Left colon (tissue), 2 donors: ENCODE data around the gene HTD2. TPM values are rescaled to one million over a fixed set of nuclear protein-coding genes. Genes with fewer than 3 reads are reported as not detected.
A peak's percentile ranks its signal among the peaks of the same experiment; 100 is the strongest.
"Not testable (repeated sequence)": the region's sequence is repeated elsewhere in the genome, so short reads cannot be mapped to it uniquely, and the experiment has no call there.

Source experiments
- ATAC-seq: fragments of 200-7000 bp; cut with Tn5 transposase; one replicate; pipeline ENCODE4 v1.9.1; 2020; ENCODE audit warnings: mild to moderate bottlenecking, moderate library complexity
- DNase-seq, 2 donors: peaks; one replicate each; pipeline ENCODE4 v3.0.0-alpha.2; 2020
- intact Hi-C, 2 donors: fragments of 100-400 bp; cut with DNase I in 1 of 2; cut with micrococcal nuclease in 1 of 2; formaldehyde crosslinking; loops; one replicate each; pipeline versions ENCODE4 v1.11.2 to v1.14.0; 2022; cut with DNase I, micrococcal nuclease
- total RNA-seq, 2 donors: library from RNA; stranded (reverse); fragmentation: NEBNext Ultra II Directional; extraction: Animal tissue kit (Norgen Biotek cat#: 25700); gene quantifications; one replicate each; pipeline ENCODE4 v1.2.1, GENCODE V29; 2021
- donor health status: DM: no; HTN: no; CAD: no.
- donor health status: DM: yes; HTN: yes; CAD: no.

HTD2 gene
- total RNA-seq, 2 donors from 2014 or later = 8.2 to 13.0 TPM

- intact Hi-C loops = no loop called here
- DNase-seq = no peak
- ATAC-seq = peak; percentile 85
Measured at GRCh38 chr3:58325525-58325992, 19.2 kb downstream of the HTD2 start.

GRCh38 chr3:58326267-58326900 is 20.1 kb downstream of the HTD2 start:
- intact Hi-C loops = no loop called here
- ATAC-seq (no peak), DNase-seq (no peak)

- intact Hi-C loops = no loop called here
- DNase-seq = no peak
- no peak for ATAC-seq
Measured at GRCh38 chr3:58329150-58329921, 23.0 kb downstream of the HTD2 start.

- intact Hi-C loops = loop anchor here in 1 of 2 donors (5.0 kb wide), 1 partner anchor 162 kb away; the partner anchor contains the start of gene KCTD6
- DNase-seq = no peak
- ATAC-seq = no peak
Measured at GRCh38 chr3:58329922-58330413, 23.6 kb downstream of the HTD2 start.

DNA sequence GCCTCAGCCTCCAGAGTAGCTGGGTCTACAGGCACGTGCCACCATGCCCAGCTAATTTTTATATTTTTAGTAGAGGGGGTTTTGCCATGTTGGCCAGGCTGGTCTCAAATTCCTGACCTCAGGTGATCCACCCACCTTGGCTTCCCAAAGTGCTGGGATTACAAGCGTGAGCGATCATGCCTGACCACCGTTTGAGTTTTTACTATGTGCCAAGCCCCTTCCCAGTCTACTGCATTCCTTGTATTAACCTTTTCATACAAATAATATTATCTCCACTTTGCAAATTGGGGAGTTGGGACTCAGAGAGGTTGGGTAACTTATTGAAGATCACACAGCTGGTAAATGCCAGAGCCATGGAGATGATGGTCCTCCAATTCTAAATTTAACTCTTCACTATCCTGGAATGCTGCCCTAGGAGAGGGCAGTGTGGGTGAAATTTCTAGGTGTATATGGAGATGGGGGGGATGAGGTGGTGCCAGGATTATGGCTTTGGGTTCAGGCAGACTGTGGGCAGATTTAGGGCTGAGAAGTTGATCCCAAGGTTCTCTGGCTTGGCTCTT is 25.4 kb downstream of the HTD2 start:
- DNase-seq (no peak), ATAC-seq (no peak)
- intact Hi-C loops = loop anchor here in 1 of 2 donors (5.0 kb wide), 1 partner anchor 161 kb away; the partner anchor contains the start of gene KCTD6

DNA sequence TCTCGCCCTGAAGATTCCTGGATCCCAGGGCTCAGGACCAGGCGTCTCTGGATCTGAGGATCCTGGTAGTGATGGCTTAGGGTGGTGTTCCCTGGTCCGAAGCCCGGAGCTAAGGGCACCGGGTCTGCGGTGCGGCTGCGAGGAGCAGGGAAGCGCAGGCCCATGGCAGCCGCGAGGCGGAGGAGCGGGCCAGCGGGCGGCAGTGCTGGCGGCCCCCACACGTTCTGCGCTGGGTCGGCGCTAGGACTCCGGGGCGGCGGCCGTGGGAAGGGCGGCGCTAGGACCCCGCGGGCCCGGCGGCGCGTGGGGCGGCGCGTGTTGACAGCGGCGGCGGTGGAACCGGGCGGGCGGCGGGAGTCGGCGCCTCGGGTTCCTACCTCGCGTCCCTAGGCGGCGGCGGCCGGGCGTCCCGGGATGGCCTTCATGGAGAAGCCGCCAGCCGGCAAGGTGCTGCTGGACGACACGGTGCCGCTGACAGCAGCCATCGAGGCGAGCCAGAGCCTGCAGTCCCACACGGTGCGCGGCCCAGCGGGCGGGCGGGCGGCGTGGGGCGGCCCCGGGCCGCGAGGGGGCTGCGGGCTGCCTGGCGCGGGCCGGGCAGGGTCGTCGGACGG is 26.4 kb downstream of the HTD2 start, which contains the start of gene PXK:
Gene PXK, plus strand, starts transcription at position 318 of the 614 bp plus-strand sequence. Its CDS starts 97 bp downstream, at position 415.
- peak; percentile 69 to 88 for DNase-seq
- ATAC-seq = peak; percentile 95
- intact Hi-C loops = loop anchor here in 1 of 2 donors (5.0 kb wide), 1 partner anchor 160 kb away; the partner anchor contains the start of gene KCTD6

GRCh38 chr3:58333206-58334012 is 27.1 kb downstream of the HTD2 start:
- ATAC-seq (peak; percentile 54), DNase-seq (peak; percentile 34 to 45)
- intact Hi-C loops = loop anchor here in 1 of 2 donors (5.0 kb wide), 1 partner anchor 159 kb away; the partner anchor contains the start of gene KCTD6

GRCh38 chr3:58334013-58334321 is 27.6 kb downstream of the HTD2 start:
- ATAC-seq (no peak), DNase-seq (no peak)
- intact Hi-C loops = loop anchor here in 1 of 2 donors (5.0 kb wide), 1 partner anchor 158 kb away; the partner anchor contains the start of gene KCTD6

DNA sequence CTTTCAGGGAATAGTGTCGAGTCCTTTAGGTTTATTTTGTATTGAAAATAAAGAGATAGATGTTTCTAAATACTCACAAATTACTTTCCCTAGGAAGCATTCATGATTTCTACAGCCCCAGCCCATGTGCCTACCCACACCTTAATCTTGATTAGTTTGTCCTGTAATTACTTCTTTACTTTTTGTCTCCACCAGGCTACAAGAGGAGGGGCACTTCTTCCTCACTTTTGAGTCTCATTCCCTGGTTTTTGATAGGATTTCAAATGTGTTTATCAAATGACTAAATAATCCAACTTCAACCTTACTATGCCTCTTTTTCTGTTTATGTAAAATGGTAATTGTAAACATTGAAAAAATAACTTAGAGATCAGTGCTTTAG is 28.2 kb downstream of the HTD2 start:
- DNase-seq (no peak), ATAC-seq (no peak)
- intact Hi-C loops = loop anchor here in 1 of 2 donors (5.0 kb wide), 1 partner anchor 158 kb away; the partner anchor contains the start of gene KCTD6

- DNase-seq (no peak), ATAC-seq (no peak)
- intact Hi-C loops = no loop called here
Measured at GRCh38 chr3:58335652-58335947, 29.3 kb downstream of the HTD2 start.

GRCh38 chr3:58336135-58336882 is 30.0 kb downstream of the HTD2 start:
- ATAC-seq (no peak), DNase-seq (no peak)
- intact Hi-C loops = no loop called here

DNA sequence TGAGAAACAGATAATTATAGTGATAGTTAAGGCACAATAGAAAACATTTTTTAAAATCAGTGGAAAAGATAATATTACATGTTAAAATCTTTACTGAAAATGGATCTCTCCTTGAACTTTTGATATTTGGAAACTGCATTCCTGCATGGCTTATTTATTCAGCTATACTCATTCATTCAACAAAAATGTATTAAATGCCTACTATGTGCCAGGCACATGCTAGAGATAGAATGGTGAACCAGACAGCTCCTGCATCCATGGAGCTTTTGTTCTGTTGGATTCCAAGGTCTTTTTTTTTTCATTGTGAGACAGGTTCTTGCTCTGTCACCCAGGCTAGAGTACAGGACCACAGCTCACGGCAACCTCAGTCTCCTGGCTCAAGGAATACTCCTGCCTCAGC is 30.9 kb downstream of the HTD2 start:
- intact Hi-C loops = no loop called here
- ATAC-seq = no peak

GRCh38 chr3:58339146-58339545 is 32.8 kb downstream of the HTD2 start:
- ATAC-seq, intact Hi-C loops, DNase-seq: not testable (repeated sequence)

More for the DNA sequence above, 30.9 kb downstream of the HTD2 start:
- no peak for DNase-seq

DNA sequence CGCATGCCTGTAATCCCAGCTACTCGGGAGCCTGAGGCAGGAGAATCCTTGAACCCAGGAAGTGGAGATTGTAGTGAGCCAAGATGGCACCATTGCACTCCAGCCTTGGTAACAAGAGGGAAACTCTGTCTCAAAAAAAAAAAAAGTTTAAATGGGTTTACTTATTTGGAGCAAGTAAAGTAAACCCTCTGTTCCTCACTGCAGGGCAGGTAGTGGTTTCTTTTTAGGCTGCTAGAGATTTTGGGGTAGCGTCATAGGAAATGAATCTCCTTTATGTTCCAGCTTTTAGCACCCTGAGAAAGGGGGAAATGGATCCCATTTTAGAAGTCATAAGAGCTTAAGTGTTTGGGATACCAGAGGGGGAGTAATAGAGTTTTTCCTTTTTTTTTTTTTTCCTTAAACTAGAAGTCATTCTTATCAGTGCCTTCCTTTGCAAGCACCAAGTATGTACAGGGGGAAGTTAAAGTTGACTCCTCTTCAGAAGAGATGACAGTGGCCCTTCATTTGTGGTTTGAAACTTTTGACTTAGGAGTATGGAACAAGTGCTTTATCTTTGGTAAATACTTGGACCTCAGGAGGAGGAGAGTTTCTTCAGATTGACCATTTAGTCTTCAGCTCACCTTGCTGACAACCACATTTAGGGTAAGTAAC is 34.4 kb downstream of the HTD2 start:
- DNase-seq (no peak), ATAC-seq (no peak)
- intact Hi-C loops = no loop called here

DNA sequence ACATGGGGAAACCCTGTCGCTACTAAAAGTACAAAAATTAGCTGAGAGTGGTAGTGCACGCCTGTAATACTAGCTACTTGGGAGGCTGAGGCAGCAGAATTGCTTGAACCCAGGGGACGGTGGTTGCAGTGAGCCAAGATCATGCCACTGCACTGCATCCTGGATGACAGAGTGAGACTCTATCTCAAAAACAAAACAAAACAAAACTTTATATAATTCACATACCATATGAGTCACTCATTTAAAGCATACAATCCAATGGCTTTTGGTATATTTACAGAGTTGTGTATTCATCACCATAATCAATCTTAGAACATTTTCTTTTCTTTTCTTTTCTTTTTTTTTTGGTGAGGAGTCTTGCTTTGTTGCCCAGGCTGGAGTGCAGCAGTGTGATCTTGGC is 35.1 kb downstream of the HTD2 start:
- DNase-seq (no peak), ATAC-seq (no peak)
- intact Hi-C loops = no loop called here

DNA sequence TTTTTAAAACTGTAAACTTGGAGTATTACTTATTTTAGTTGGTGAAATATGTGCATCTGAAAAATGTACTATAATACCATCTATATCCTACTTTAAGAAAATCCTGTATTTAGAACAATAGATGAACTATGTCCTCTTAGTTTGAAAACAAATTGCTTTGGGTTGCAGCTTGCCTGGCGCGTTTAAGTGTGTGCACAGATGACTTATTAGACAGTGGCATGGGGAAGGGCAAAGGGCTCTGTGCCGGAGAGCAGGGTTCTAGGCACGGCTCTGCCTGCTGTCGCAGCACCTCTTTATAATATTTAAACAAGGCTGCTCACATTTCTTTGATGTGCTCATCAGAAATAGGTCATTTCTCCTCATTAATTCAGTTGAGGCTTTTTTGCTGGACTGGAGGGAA is 36.4 kb downstream of the HTD2 start:
- intact Hi-C loops = no loop called here
- DNase-seq = no peak
- ATAC-seq = peak; percentile 65

- DNase-seq = no peak
- intact Hi-C loops = no loop called here
- ATAC-seq = no peak
Measured at GRCh38 chr3:58345457-58345856, 39.1 kb downstream of the HTD2 start.
